ENCODE data around the gene RPL22.

- TF ChIP-seq, protein P1, sequence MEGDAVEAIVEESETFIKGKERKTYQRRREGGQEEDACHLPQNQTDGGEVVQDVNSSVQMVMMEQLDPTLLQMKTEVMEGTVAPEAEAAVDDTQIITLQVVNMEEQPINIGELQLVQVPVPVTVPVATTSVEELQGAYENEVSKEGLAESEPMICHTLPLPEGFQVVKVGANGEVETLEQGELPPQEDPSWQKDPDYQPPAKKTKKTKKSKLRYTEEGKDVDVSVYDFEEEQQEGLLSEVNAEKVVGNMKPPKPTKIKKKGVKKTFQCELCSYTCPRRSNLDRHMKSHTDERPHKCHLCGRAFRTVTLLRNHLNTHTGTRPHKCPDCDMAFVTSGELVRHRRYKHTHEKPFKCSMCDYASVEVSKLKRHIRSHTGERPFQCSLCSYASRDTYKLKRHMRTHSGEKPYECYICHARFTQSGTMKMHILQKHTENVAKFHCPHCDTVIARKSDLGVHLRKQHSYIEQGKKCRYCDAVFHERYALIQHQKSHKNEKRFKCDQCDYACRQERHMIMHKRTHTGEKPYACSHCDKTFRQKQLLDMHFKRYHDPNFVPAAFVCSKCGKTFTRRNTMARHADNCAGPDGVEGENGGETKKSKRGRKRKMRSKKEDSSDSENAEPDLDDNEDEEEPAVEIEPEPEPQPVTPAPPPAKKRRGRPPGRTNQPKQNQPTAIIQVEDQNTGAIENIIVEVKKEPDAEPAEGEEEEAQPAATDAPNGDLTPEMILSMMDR (IDR thresholded peaks at IDR 0.05 in 8 of 11, conservative IDR thresholded peaks at IDR 0.05 in 3 of 11): no peak
- TF ChIP-seq POLR2A (IDR thresholded peaks at IDR 0.05): no peak
- no peak for TF ChIP-seq POLR2AphosphoS5 (IDR thresholded peaks at IDR 0.05)
These were observed 33.2 kb downstream of the RPL22 start for GRCh38 chr1:6166221-6166620.

All from spleen (tissue), 7 donors.